HG03280 (cell line): Measurements from ENCODE around the gene PERCC1.
A peak's percentile ranks its signal among the peaks of the same experiment; 100 is the strongest.

ENCODE experiments used
- ATAC-seq: cut with Tn5 transposase; IDR thresholded peaks from one replicate; pipeline ENCODE4 v1.9.1; 2021; ENCODE audit warnings: mild to moderate bottlenecking, moderate library complexity; ENCODE audit not compliant: unreplicated experiment

The PERCC1 gene

DNA sequence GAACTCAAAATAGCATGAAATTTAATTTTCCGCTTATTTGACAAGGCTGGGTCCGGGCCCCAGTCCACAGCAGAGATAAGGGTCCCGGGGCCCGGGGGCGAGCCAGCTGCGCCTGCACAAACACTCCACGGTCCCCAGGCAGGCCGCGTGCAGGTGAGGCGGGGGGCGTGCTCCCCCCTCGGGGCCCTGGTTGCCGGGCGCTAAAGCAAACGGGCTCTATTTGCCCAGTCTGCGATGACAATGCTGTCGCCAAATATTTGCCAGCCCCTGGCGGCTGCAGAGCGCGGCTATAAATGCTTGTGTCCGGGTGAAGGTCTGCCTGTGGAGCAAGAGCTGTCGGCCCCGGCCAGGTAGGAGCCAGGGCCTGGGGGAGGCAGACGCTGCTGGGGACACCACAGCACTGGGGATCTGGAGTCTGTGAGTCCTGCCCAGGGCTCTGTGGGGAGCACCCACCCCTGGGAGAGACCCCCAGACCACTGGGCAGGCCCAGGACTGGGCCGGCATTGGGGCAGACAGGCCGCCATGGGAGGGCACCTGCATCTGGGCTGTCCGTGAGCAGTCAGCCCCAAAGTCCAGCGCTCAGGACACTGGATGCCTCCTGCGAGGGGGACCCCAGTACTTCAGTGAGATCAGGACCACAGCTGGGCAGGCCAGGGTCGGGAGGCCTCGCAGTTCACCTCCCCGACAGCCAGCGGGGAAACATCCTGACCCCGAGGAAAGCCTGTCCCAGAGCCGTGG, at the start of gene PERCC1:
TSS of gene PERCC1 (plus strand) at position 320 of the 738 bp plus-strand sequence. CDS start 1,516 bp downstream, outside the sequence.
- ATAC-seq = no peak

GRCh38 chr16:1381612-1382406, 49.1 kb upstream of the PERCC1 start:
- no peak for ATAC-seq

GRCh38 chr16:1383556-1383955, 47.3 kb upstream of the PERCC1 start:
- ATAC-seq = no peak

DNA sequence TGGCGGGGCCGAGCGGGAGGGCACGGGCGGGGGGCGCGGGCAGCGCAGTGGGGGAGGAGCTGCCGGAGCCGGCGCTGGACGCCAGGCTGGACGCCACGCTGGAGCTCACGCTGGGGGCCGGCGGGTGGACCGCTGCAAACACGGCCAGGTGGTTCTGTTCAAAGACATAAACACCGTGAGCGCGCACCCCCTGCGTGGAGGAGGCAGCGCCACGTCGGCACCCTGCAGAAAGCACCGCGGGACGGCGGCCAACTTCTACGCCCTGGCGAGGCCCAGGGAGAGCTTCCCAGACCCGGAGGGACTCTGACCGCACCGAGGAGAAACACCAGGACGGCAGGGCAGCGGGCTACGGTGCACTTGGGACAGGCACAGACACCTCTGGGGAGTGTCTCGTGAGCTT, 45.6 kb upstream of the PERCC1 start:
- ATAC-seq = no peak

DNA sequence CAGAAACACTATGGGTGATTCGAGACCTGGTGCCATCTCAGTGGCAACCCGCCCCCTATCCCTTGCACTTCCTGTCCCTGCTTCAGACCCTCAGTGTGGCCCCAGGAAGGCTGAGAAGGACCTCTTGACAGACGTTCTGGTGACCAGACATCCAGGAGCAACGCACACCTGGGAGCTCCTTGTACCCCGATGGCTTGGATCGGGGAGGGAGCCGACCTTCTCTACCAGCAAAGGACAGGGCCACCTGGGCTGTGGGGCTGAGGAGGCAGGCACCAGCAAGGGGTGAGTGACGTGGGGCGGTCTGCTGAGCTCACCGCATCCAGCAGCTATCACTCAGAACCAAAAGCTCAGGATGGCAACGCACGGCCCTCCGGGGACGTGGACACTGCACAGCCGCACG, 43.5 kb upstream of the PERCC1 start:
- no peak for ATAC-seq

DNA sequence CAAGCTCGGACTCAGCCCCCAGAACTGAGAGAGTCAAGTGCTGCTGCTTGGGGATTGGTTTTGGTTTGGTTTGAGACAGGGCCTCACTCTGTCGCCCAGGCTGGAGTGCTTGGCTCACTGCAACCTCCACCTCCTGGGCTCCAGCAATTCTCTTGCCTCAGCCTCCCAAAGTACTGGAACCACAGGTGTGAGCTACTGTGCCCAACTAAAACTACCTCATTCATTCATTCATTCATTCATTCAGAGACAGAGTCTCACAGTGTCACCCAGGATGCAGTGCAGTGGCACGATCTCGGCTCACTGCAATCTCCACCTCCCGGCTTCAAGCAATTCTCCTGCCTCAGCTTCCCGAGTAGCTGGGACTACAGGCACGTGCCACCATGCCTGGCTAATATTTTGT, 41.1 kb upstream of the PERCC1 start:
- ATAC-seq = no peak

DNA sequence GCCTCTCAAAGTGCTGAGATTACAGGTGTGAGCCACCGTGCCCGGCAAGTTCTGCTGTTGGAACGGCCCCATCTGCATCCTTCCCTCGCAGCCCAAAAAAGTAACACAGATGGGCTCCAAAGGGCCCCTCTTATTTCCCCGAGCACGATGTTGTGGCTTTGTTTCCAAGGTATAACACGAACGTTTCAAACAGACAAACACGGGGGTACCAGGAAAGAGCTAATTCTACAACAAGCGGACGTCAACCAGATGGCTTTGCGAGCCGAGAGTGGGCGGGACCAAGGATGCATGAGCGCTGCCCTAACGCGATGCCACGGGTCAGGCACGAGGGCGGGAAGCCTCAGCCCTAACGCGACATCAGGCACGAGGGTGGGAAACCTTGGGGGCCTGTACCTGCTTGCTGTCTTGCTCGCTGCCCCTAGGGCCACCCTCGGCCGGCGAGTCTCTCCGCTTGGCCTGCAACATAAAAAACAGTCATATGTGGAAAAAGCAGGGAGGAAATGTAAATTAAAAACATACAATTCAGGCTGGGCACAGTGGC, 40.6 kb upstream of the PERCC1 start:
- no peak for ATAC-seq

DNA sequence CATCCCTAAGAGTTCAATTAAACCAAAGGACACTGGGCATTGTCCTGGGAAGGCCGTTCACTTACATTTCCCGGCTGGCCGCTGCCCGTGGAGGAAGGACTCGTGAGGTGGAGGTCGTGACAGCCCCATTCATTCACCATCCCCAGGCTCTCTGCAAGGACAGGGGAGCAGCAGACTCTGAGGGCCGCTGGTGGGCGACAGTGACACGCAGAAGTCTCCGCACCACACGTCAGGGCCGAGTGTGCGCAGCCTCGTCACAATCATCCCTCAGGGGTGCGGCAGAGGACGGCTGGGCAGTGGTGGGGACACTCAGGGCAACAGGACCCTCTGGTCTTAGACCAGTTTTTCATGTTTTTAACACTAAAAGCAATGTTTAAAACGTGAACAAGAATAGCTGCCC, 38.1 kb upstream of the PERCC1 start:
- no peak for ATAC-seq

GRCh38 chr16:1393613-1394176, 37.2 kb upstream of the PERCC1 start:
- no peak for ATAC-seq

GRCh38 chr16:1394367-1394951, 36.4 kb upstream of the PERCC1 start:
- no peak for ATAC-seq

DNA sequence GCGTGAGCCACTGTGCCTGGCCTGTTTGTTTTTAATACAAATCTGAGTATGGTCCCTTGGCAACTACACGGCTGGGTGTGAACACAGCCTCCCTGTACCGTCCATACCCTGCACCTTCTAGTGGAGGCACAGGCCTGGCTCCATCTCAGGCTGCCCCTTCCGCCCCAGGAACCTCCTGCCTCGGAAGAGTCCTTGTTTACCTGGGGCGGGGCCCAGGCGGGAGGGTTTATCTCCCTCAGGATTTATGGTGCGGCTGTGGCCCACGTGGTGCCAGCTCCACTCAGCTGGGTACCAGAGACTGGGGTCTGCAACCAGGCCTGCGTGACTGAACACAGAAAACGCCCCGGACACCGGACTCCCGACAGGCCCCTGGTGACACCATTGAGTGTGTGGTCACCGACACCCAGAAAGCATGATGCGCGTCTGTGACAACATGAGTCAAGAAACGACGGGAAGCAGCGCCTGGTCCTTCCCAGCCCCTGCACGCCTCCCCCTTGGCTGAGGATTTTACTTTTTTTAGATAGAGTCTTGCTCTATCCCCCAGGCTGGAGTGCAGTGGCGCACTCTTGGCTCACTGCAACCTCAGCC, 35.3 kb upstream of the PERCC1 start:
- ATAC-seq = no peak

- ATAC-seq = no peak
These were observed 33.1 kb upstream of the PERCC1 start for GRCh38 chr16:1397779-1398178.

DNA sequence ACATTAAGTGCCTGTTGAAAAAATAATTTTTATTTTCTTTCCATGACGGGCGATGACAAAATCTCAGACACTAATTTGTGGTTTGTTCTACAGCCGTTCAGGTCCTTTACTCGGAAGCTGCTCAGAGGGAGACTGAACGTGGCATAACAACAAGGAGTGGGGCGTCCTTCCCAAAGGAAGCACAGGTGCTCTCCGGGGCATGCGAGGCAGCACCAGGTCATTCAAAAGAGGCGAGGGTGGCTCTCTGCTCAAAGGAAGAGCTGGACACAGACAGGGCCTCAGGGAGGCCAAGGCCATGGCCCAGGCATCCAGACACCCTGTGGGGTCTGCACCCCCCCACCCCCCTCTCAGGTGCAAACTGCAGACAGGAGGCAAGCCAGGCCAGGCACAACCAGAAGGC, 32.5 kb upstream of the PERCC1 start:
- ATAC-seq = no peak

- ATAC-seq = no peak
These were observed 31.9 kb upstream of the PERCC1 start for GRCh38 chr16:1398826-1399581.

DNA sequence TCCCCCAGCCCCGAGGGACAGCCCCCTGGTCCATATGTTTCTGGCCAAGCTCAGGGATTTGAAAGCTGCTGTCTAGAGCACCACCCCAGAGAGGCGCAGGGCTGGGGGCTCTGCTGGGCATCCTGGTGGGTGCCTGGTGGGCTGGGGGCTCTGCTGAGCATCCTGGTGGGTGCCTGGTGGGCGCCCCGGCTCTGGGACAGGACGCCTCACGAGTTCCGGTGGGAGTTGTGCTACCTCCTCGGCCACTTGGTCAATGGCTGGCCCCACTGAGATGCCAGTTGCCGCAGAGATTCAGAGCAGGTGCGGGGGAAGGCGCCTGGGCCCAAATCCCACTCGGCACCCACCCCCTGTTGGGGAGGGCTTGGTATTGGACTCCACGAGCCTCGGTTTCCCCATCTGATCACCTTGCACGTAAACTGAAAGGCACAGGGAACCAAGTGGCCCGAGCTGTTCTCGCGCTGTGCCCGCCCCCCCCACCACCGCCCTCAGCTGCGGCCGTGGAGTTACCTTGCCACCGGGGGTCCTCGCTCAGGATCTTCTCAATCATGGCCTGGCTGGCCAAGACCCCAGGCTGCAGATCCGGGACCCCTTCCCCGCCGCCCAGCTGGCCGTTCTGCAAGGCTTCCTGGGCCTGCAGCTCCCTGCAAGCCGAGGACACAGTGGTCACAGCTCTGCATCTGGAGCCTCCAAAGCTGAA, 29.7 kb upstream of the PERCC1 start:
- no peak for ATAC-seq

DNA sequence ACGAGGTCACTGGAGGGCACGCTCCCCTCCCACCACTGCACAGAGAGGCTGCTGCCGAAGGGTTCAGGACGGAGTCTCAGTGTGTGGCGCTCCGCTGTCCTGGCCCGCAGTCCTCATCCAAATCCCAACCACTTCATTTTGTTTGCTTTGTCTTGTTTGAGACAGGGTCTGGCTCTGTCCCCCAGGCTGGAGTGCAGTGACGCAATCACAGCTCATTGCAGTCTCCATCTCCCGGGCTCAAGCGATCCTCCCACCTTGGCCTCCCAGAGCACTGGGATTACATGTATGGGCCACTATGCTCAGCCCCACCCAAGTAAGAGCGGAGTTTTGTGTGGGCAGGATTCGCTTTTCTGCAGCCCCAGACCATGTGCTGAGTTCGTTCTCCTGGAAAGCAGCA, 29.1 kb upstream of the PERCC1 start:
- no peak for ATAC-seq

- no peak for ATAC-seq
These were observed 27.8 kb upstream of the PERCC1 start for GRCh38 chr16:1403036-1403435.

DNA sequence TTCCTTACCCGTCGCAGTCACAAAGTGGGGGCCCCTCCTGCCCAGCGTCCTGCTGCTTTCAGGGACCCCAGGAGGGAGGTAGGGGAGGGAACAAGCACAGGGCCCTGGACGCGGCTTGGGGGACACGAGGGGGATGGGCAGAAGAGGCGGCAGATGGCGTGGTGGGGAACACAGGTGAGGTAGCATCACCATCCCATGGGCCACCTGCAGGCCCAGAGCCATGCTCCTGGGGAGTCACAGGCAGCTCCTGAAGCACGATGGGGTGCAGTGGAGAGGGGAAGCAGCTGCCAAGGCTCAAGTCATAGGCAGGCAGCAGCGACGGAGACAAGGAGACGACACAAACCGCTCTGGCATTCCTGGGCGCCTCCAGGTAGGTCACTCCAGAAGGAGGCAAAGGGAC, 27.1 kb upstream of the PERCC1 start:
- no peak for ATAC-seq

DNA sequence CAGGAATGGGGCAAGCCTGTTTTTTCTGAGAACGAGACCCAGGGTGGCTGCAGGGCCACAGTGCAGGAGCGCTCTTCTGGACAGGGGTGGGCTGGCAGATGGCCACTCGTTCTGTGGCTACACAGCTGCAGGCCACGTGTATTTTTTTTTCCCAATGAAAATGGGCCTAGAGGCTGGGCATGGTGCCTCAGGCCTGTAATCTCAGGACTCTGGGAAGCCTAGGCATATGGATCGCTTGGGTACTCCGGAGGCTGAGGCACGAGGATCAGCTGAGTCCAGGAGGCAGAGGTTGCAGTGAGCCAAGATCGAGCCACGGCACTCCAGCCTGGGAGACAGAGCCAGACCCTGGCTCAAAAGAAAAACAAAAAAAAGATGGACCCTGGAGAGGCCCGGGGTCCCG, 23.1 kb upstream of the PERCC1 start:
- peak; percentile 7 for ATAC-seq
